Panc1 (cell line): ENCODE results near the gene KCNQ2.

Source experiments
- POLR2AphosphoS5 ChIP-seq: IDR thresholded peaks from 2 replicates; pipeline ENCODE4 v1.6.1; 2012; ENCODE audit warnings: mild to moderate bottlenecking, low read depth, low read length, moderate library complexity
- REST ChIP-seq, 2 experiments: IDR thresholded peaks; 2 replicates each; pipeline ENCODE4 v1.6.1; 2011 to 2012; ENCODE audit warnings: low read depth in 2 of 2, control low read depth in 1 of 2, low read length in 1 of 2, mild to moderate bottlenecking in 1 of 2, moderate library complexity in 1 of 2; ENCODE audit not compliant: insufficient read depth in 1 of 2
- TCF7L2 ChIP-seq: IDR thresholded peaks from 2 replicates; pipeline ENCODE4 v1.6.1; 2011; ENCODE audit warnings: mild to moderate bottlenecking, low read depth, low read length, inconsistent platforms
- TF ChIP-seq, protein P1 (sequence below): fragments of 450-650 bp; IDR thresholded peaks from 2 replicates; pipeline ENCODE4 v1.5.1; 2017; ENCODE audit warnings: mild to moderate bottlenecking

DNA sequence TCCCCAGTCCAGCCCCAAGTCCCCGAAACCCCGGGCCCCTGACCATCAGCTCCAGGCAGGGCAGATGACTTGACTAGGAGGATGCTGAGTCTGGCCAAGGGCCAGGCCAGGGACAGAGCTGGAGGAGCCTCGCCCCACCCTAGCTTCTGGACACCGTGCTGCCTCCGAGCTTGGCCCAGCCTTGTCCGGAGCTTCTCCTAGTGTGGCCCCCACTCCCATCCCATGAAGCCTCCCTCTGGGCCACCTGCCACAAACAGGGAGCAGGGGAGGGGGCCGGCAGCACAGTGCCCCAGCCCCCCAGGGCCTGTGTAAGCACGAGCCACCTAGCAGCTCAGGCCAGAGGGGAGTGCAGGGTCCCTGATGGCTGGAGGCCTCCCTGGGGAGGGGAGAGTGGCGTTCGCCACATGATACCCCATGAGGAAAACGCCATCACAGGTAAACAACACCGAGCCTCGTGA is 21.1 kb upstream of the KCNQ2 start:
- TF ChIP-seq, protein P1, sequence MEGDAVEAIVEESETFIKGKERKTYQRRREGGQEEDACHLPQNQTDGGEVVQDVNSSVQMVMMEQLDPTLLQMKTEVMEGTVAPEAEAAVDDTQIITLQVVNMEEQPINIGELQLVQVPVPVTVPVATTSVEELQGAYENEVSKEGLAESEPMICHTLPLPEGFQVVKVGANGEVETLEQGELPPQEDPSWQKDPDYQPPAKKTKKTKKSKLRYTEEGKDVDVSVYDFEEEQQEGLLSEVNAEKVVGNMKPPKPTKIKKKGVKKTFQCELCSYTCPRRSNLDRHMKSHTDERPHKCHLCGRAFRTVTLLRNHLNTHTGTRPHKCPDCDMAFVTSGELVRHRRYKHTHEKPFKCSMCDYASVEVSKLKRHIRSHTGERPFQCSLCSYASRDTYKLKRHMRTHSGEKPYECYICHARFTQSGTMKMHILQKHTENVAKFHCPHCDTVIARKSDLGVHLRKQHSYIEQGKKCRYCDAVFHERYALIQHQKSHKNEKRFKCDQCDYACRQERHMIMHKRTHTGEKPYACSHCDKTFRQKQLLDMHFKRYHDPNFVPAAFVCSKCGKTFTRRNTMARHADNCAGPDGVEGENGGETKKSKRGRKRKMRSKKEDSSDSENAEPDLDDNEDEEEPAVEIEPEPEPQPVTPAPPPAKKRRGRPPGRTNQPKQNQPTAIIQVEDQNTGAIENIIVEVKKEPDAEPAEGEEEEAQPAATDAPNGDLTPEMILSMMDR: no peak
- TF ChIP-seq POLR2AphosphoS5: no peak; the same call in 1 of the 2 replicates
- no peak for TF ChIP-seq REST (IDR thresholded peaks at IDR 0.05; ENCODE audit: insufficient read depth in 1 of 2, low read depth in 2 of 2, low read length in 1 of 2)
- TF ChIP-seq TCF7L2: no peak
